Right lobe of liver (tissue), 6 donors: ENCODE measurements around the gene PSEN2. TPM values are rescaled to one million over a fixed set of nuclear protein-coding genes. Genes with fewer than 3 reads are reported as not detected.

Experiments
- ATAC-seq, 4 donors: fragments of 200-7000 bp; cut with Tn5 transposase; one replicate each; pipeline ENCODE4 v1.9.1; 2020; ENCODE audit warnings: mild to moderate bottlenecking in 4 of 4, moderate library complexity in 4 of 4
- DNase-seq, 3 donors: peaks; one replicate each; pipeline ENCODE4 v3.0.0-alpha.2; 2020
- H3K27ac ChIP-seq, 3 donors: fragments of 200-600 bp; one replicate each; pipeline ENCODE4 v1.8.0; 2022
- H3K27me3 ChIP-seq, 2 donors: fragments of 200-600 bp; one replicate each; pipeline ENCODE4 v1.8.0; 2022
- H3K36me3 ChIP-seq, 4 donors: fragments of 200-600 bp; sonication (generic) in 1 of 4; one replicate each; pipeline versions ENCODE4 v1.5.1 to v1.8.0; 2017 to 2022; ENCODE audit warnings: control low read depth in 1 of 4
- H3K4me1 ChIP-seq, 4 donors: fragments of 200-600 bp; sonication (generic) in 1 of 4; one replicate each; pipeline versions ENCODE4 v1.5.1 to v1.8.0; 2017 to 2022; ENCODE audit warnings: control low read depth in 1 of 4
- H3K4me3 ChIP-seq, 3 donors: fragments of 200-600 bp; one replicate each; pipeline ENCODE4 v1.8.0; 2022
- H3K9me3 ChIP-seq, 4 donors: fragments of 200-600 bp; sonication (generic) in 1 of 4; one replicate each; pipeline versions ENCODE4 v1.5.1 to v1.8.0; 2017 to 2022; ENCODE audit warnings: control low read depth in 1 of 4
- POLR2A ChIP-seq: fragments of 450-650 bp; IDR thresholded peaks from one replicate; pipeline ENCODE4 v1.6.1; 2017; ENCODE audit warnings: antibody characterized with exemption, mild to moderate bottlenecking
- WGBS: methylation state at CpG from one replicate; pipeline ENCODE4 v1.1.6; 2018; ENCODE audit warnings: low coverage, low lambda C conversion rate; ENCODE audit not compliant: insufficient coverage; ENCODE audit errors: missing lambda C conversion rate; 5-methylcytosine and 5-hydroxymethylcytosine counted together
- intact Hi-C, 2 donors: fragments of 100-400 bp; cut with DNase I; formaldehyde crosslinking; loops; one replicate each; pipeline versions ENCODE4 v1.11.2 to v1.14.1; 2022
- total RNA-seq, 6 experiments: library from RNA; depleted of rRNA in 2 of 6; stranded (reverse); fragments of >200 nt in 2 of 6; fragmentation: NEBNext Ultra II Directional in 3 of 6; extraction: Animal tissue kit (Norgen Biotek cat#: 25700) in 3 of 6; gene quantifications; one replicate each; pipeline versions ENCODE4 v1.1.0 to v1.2.4, GENCODE V29; 2016 to 2023
- TF ChIP-seq, protein P1 (sequence below), 4 donors: fragments of 200-600 bp in 3 of 4; fragments of 450-650 bp in 1 of 4; IDR thresholded peaks; one replicate each; pipeline versions ENCODE4 v1.5.1 to v1.8.0; 2016 to 2022; ENCODE audit warnings: antibody characterized with exemption in 4 of 4, mild to moderate bottlenecking in 2 of 4
- donor health status: DM: no; HTN: yes; CAD: no.
- donor health status: DM: no; HTN: no; CAD: no.
- donor health status: DM: no; HTN: no; CAD: no.
- donor health status: DM: no; HTN: yes; CAD: no.
- donor health status: DM: no; HTN: yes; CAD: no.

Gene PSEN2
- total RNA-seq, 6 experiments from 2014 or later, result 11.8 to 22.7 (median 15.7) TPM

DNA sequence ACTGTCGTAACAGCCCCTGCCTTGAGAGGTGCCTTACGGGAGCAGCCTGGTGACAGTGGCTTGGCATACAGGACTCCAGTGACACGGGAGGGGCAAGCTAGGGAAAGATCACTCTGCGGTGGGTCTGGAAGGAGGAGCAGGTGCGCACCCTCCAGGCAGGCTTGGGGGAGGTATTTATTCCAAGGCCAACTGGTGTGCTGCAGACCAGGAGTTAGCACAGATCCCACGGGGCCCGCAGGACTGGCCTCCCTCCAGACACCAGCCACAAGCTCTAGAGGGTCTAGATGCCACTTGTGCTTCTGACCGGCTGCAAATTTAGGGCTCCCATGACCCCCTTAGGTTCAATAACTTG, 22.1 kb downstream of the PSEN2 start:
- Histone ChIP-seq H3K27me3 (no peaks in the 10 kb centered on the region), H3K4me3 (no peak overlapping the region), H3K4me1 (no peaks in the 10 kb centered on the region), H3K27ac (no peak overlapping the region), H3K36me3 (peaks cover 0 to 4% (median 0%) of the 10 kb centered on the region in 4 donors), H3K9me3 (no peaks in the 10 kb centered on the region)
- TF ChIP-seq, protein P1, sequence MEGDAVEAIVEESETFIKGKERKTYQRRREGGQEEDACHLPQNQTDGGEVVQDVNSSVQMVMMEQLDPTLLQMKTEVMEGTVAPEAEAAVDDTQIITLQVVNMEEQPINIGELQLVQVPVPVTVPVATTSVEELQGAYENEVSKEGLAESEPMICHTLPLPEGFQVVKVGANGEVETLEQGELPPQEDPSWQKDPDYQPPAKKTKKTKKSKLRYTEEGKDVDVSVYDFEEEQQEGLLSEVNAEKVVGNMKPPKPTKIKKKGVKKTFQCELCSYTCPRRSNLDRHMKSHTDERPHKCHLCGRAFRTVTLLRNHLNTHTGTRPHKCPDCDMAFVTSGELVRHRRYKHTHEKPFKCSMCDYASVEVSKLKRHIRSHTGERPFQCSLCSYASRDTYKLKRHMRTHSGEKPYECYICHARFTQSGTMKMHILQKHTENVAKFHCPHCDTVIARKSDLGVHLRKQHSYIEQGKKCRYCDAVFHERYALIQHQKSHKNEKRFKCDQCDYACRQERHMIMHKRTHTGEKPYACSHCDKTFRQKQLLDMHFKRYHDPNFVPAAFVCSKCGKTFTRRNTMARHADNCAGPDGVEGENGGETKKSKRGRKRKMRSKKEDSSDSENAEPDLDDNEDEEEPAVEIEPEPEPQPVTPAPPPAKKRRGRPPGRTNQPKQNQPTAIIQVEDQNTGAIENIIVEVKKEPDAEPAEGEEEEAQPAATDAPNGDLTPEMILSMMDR (IDR thresholded peaks at IDR 0.05), result no peak
- TF ChIP-seq POLR2A, result no peak
- 100% methylated on average over 1 of the region's 8 CpGs for WGBS
- intact Hi-C loops, result no loop called here
- DNase-seq (no peak), ATAC-seq (no peak)

DNA sequence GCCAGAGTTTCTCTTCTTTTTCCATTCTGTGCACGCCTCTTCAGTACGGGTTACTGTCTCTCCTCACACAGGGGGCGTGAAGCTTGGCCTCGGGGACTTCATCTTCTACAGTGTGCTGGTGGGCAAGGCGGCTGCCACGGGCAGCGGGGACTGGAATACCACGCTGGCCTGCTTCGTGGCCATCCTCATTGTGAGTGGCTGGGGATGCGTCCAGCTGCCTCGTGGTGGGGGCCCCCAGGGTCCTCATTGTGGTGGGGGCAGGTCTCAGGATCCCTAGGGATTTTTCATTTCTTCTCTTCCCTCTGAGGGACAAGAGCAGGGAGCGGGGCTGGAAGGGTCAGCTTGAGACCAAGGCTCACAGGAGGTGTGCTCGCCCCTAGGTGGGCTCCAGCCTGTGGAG, 23.5 kb downstream of the PSEN2 start:
- Histone ChIP-seq H3K27ac (no peak overlapping the region), H3K27me3 (no peaks in the 10 kb centered on the region), H3K36me3 (peaks cover 0 to 7% (median 2%) of the 10 kb centered on the region in 4 donors), H3K9me3 (no peaks in the 10 kb centered on the region), H3K4me1 (no peaks in the 10 kb centered on the region), H3K4me3 (no peak overlapping the region)
- ATAC-seq (no peak), DNase-seq (peak in 1 of 3 donors; percentile 43)
- WGBS, result 86% methylated on average over 4 of the region's 13 CpGs
- intact Hi-C loops, result no loop called here
- TF ChIP-seq POLR2A, result no peak
- TF ChIP-seq, protein P1 (IDR thresholded peaks at IDR 0.05), result no peak

DNA sequence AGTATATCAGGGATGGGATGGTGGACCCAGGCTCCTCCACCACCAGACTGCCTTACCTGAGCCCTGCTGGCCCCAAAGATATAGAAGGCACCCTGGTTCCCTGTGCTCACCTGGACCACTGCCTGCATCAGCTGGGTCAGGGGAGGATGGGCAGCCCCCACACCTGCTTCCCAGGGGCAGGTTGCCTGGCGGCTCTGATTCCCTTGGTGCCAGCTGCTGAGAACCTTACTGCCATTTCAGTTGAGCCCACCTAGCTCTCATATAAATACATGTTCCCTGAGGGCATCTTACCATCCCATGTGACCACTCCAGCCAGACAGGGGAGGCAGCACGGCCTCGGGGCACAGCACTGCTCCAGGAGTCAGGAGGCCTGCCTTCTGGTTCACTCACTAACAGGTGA, 24.4 kb downstream of the PSEN2 start:
- Histone ChIP-seq H3K9me3 (no peaks in the 10 kb centered on the region), H3K27ac (no peak overlapping the region), H3K27me3 (no peaks in the 10 kb centered on the region), H3K4me1 (no peaks in the 10 kb centered on the region), H3K36me3 (peaks cover 0 to 9% (median 2%) of the 10 kb centered on the region in 4 donors), H3K4me3 (no peak overlapping the region)
- ATAC-seq (no peak), DNase-seq (no peak)
- intact Hi-C loops, result no loop called here
- WGBS, result no CpG with 5 or more reads among the region's 3 CpGs
- TF ChIP-seq, protein P1 (IDR thresholded peaks at IDR 0.05), result no peak
- TF ChIP-seq POLR2A, result no peak

DNA sequence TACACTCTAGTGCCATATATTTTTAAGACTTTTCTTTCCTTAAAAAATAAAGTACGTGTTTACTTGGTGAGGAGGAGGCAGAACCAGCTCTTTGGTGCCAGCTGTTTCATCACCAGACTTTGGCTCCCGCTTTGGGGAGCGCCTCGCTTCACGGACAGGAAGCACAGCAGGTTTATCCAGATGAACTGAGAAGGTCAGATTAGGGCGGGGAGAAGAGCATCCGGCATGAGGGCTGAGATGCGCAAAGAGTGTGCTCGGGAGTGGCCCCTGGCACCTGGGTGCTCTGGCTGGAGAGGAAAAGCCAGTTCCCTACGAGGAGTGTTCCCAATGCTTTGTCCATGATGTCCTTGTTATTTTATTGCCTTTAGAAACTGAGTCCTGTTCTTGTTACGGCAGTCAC, 25.2 kb downstream of the PSEN2 start:
- no peaks in the 10 kb centered on the region for H3K4me1 ChIP-seq
- no peaks in the 10 kb centered on the region for H3K27me3 ChIP-seq
- no peak overlapping the region for H3K4me3 ChIP-seq
- no peak for ATAC-seq
- no peak overlapping the region for H3K27ac ChIP-seq
- DNase-seq, result no peak
- intact Hi-C loops, result no loop called here
- H3K36me3 ChIP-seq, result peaks cover 0 to 9% (median 2%) of the 10 kb centered on the region in 4 donors
- H3K9me3 ChIP-seq, result no peaks in the 10 kb centered on the region
- TF ChIP-seq, protein P1 (IDR thresholded peaks at IDR 0.05), result no peak
- no peak for TF ChIP-seq POLR2A
- 61% methylated on average over 5 of the region's 11 CpGs for WGBS

DNA sequence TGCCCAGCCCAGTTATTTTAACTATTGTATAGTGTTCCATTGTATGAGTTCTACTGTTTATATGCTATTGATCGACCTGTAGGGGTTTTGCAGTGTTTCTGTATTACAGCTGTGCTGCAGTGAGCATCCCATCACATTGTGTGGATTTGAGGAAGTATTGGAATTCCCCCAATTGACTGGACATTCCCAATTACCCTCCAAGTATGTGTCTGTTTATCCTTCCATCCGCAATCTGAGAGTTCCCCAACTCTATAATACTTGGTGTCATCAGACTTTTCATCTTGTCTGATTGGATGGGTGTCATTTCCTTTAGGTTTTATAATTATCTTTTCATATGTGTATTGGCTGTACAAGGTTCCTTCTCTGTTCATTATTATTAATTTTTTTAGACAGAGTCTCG, 27.8 kb downstream of the PSEN2 start:
- no peak overlapping the region for H3K4me3 ChIP-seq
- H3K27ac ChIP-seq, result no peak overlapping the region
- DNase-seq, result no peak
- WGBS, result 87% methylated on average over 3 of the region's 3 CpGs
- TF ChIP-seq POLR2A, result no peak
- TF ChIP-seq, protein P1 (IDR thresholded peaks at IDR 0.05), result no peak
- H3K27me3 ChIP-seq, result no peaks in the 10 kb centered on the region
- peaks cover 0 to 9% (median 1%) of the 10 kb centered on the region in 4 donors for H3K36me3 ChIP-seq
- no peaks in the 10 kb centered on the region for H3K4me1 ChIP-seq
- intact Hi-C loops, result no loop called here
- H3K9me3 ChIP-seq, result no peaks in the 10 kb centered on the region
- ATAC-seq, result no peak
